Muscle of leg (tissue), 9 donors: ENCODE measurements around the gene PITX1. TPM values are rescaled to one million over a fixed set of nuclear protein-coding genes. Genes with fewer than 3 reads are reported as not detected.

Experiments used
- polyA plus RNA-seq, 8 donors: library from polyadenylated mRNA; unstranded; fragments of 120-200 nt; gene quantifications; one replicate each; pipeline versions ENCODE4 v1.2.1 to v1.2.3, GENCODE V29; 2013; ENCODE audit warnings: inconsistent platforms in 1 of 8, low replicate concordance in 1 of 8; ENCODE audit not compliant: insufficient read length in 8 of 8, insufficient read depth in 1 of 8
- total RNA-seq: library from RNA; stranded (reverse); fragments of 120-200 nt; gene quantifications from one replicate; pipeline ENCODE4 v1.2.4, GENCODE V29; 2013

PITX1 gene
- total and polyA plus RNA-seq, 9 donors = 3.6 to 11.1 (median 8.0) TPM

Other genes starting within 250 kb of the PITX1 start
- gene C5orf24, start 188.3 kb downstream of the PITX1 start, total RNA-seq = 39.1 TPM
- gene C5orf24, start 188.3 kb downstream of the PITX1 start, polyA plus RNA-seq = 10 to 100 TPM; 50.9 to 75.4 (median 67.2) TPM
- 72.7 TPM for gene TXNDC15, start 159.9 kb downstream of the PITX1 start, total RNA-seq
- 10 to 100 TPM; 60.3 to 95.4 (median 71.2) TPM for gene TXNDC15, start 159.9 kb downstream of the PITX1 start, polyA plus RNA-seq
- gene PCBD2, start 129.1 kb downstream of the PITX1 start, total RNA-seq = 8.9 TPM
- 10 to 100 TPM in 3 of 8 donors, 1 to 10 TPM in 5; 7.3 to 12.3 (median 9.2) TPM for gene PCBD2, start 129.1 kb downstream of the PITX1 start, polyA plus RNA-seq
- 0.31 TPM for gene CATSPER3, start 66.3 kb downstream of the PITX1 start, total RNA-seq
- gene CATSPER3, start 66.3 kb downstream of the PITX1 start, polyA plus RNA-seq = under 1 TPM; 0.25 to 0.86 (median 0.56) TPM